Measurements from ENCODE around the gene NFIA.

NFIA gene

GRCh38 chr1:61393575-61393974 is 311.2 kb downstream of the NFIA start:
- Histone ChIP-seq H3K27me3 (no peaks in the 10 kb centered on the region), H3K4me1 (no peaks in the 10 kb centered on the region), H3K9me3 (no peaks in the 10 kb centered on the region), H3K36me3 (no peaks in the 10 kb centered on the region), H3K4me3 (ENCODE audit: low read depth, low read length) (no peak overlapping the region)
- TF ChIP-seq CTCF (IDR thresholded peaks at IDR 0.05; ENCODE audit: low read depth, low read length): no peak
- DNase-seq: no peak

GRCh38 chr1:61395146-61395800 is 312.9 kb downstream of the NFIA start:
- Histone ChIP-seq H3K9me3 (no peaks in the 10 kb centered on the region), H3K27me3 (no peaks in the 10 kb centered on the region), H3K4me1 (no peaks in the 10 kb centered on the region), H3K4me3 (ENCODE audit: low read depth, low read length) (no peak overlapping the region), H3K36me3 (no peaks in the 10 kb centered on the region)
- no peak for DNase-seq
- TF ChIP-seq CTCF (IDR thresholded peaks at IDR 0.05; ENCODE audit: low read depth, low read length): no peak

- no peaks in the 10 kb centered on the region for H3K36me3 ChIP-seq
- H3K9me3 ChIP-seq: no peaks in the 10 kb centered on the region
- no peaks in the 10 kb centered on the region for H3K4me1 ChIP-seq
- TF ChIP-seq CTCF (IDR thresholded peaks at IDR 0.05; ENCODE audit: low read depth, low read length): no peak
- no peaks in the 10 kb centered on the region for H3K27me3 ChIP-seq
- H3K4me3 ChIP-seq (ENCODE audit: low read depth, low read length): no peak overlapping the region
- no peak for DNase-seq
Observed at GRCh38 chr1:61397495-61397894, 315.1 kb downstream of the NFIA start.

- H3K36me3 ChIP-seq: no peaks in the 10 kb centered on the region
- no peak for TF ChIP-seq CTCF (IDR thresholded peaks at IDR 0.05; ENCODE audit: low read depth, low read length)
- H3K9me3 ChIP-seq: no peaks in the 10 kb centered on the region
- no peak for DNase-seq
- no peaks in the 10 kb centered on the region for H3K27me3 ChIP-seq
- H3K4me3 ChIP-seq (ENCODE audit: low read depth, low read length): no peak overlapping the region
- no peaks in the 10 kb centered on the region for H3K4me1 ChIP-seq
Observed at GRCh38 chr1:61397935-61398334, 315.6 kb downstream of the NFIA start.

GRCh38 chr1:61399199-61399598 is 316.8 kb downstream of the NFIA start:
- Histone ChIP-seq H3K27me3 (no peaks in the 10 kb centered on the region), H3K4me3 (ENCODE audit: low read depth, low read length) (no peak overlapping the region), H3K36me3 (no peaks in the 10 kb centered on the region), H3K4me1 (no peaks in the 10 kb centered on the region), H3K9me3 (no peaks in the 10 kb centered on the region)
- DNase-seq: no peak
- no peak for TF ChIP-seq CTCF (IDR thresholded peaks at IDR 0.05; ENCODE audit: low read depth, low read length)

GRCh38 chr1:61400131-61400770 is 317.9 kb downstream of the NFIA start:
- Histone ChIP-seq H3K4me1 (no peaks in the 10 kb centered on the region), H3K9me3 (no peaks in the 10 kb centered on the region), H3K4me3 (ENCODE audit: low read depth, low read length) (no peak overlapping the region), H3K27me3 (no peaks in the 10 kb centered on the region), H3K36me3 (no peaks in the 10 kb centered on the region)
- no peak for TF ChIP-seq CTCF (IDR thresholded peaks at IDR 0.05; ENCODE audit: low read depth, low read length)
- DNase-seq: no peak
